Left lung (tissue), 10 donors: ENCODE measurements around the gene CDH12. TPM values are rescaled to one million over a fixed set of nuclear protein-coding genes. Genes with fewer than 3 reads are reported as not detected.
A peak's percentile ranks its signal among the peaks of the same experiment; 100 is the strongest.

ENCODE experiments used
- ATAC-seq: fragments of 200-7000 bp; cut with Tn5 transposase; one replicate; pipeline ENCODE4 v1.9.1; 2020; ENCODE audit warnings: moderate library complexity
- DNase-seq, 4 donors: peaks; one replicate each; pipeline ENCODE4 v3.0.0-alpha.2; 2013 to 2020
- H3K27ac ChIP-seq, 2 donors: fragments of 200-600 bp; sonication (generic) in 1 of 2; one replicate each; pipeline versions ENCODE4 v1.5.0 to v1.8.0; 2020 to 2021
- H3K27me3 ChIP-seq, 2 donors: fragments of 200-600 bp; sonication (generic) in 1 of 2; one replicate each; pipeline versions ENCODE4 v1.5.0 to v1.8.0; 2020 to 2021
- H3K36me3 ChIP-seq, 2 donors: fragments of 200-600 bp; sonication (generic) in 1 of 2; one replicate each; pipeline versions ENCODE4 v1.5.0 to v1.8.0; 2020 to 2021
- H3K4me1 ChIP-seq, 2 donors: fragments of 200-600 bp; one replicate each; pipeline ENCODE4 v1.8.0; 2021
- H3K4me3 ChIP-seq, 2 donors: fragments of 200-600 bp; sonication (generic) in 1 of 2; one replicate each; pipeline versions ENCODE4 v1.5.0 to v1.8.0; 2020 to 2021; ENCODE audit warnings: mild to moderate bottlenecking in 1 of 2
- H3K9me3 ChIP-seq, 2 donors: fragments of 200-600 bp; sonication (generic) in 1 of 2; one replicate each; pipeline versions ENCODE4 v1.5.0 to v1.8.0; 2020 to 2021
- CTCF ChIP-seq, 2 donors: fragments of 200-600 bp; sonication (generic) in 1 of 2; IDR thresholded peaks; one replicate each; pipeline versions ENCODE4 v1.5.0 to v1.8.0; 2021; ENCODE audit warnings: antibody characterized with exemption in 2 of 2
- intact Hi-C, 2 donors: fragments of 100-400 bp; cut with DNase I; formaldehyde crosslinking; loops; one replicate each; pipeline versions ENCODE4 v1.11.2 to v1.14.2; 2022
- polyA plus RNA-seq, 6 donors: library from polyadenylated mRNA; unstranded; fragments of 120-200 nt; gene quantifications; one replicate each; pipeline ENCODE4 v1.2.1, GENCODE V29; 2013; ENCODE audit not compliant: insufficient read length in 6 of 6
- total RNA-seq, 2 donors: library from RNA; stranded (reverse); fragmentation: NEBNext Ultra II Directional; extraction: Animal tissue kit (Norgen Biotek cat#: 25700); gene quantifications; one replicate each; pipeline ENCODE4 v1.2.1, GENCODE V29; 2021
- donor health status: DM: no; HTN: yes; CAD: no.
- donor health status: DM: no; HTN: no; CAD: no.

The CDH12 gene
- total and polyA plus RNA-seq, 8 donors = 2.6 to 6.5 (median 5.2) TPM; not detected in 2

GRCh38 chr5:22604711-22605110 is 248.4 kb downstream of the CDH12 start:
- DNase-seq (no peak), ATAC-seq (no peak)
- no peaks in the 10 kb centered on the region for H3K36me3 ChIP-seq
- no peaks in the 10 kb centered on the region for H3K27me3 ChIP-seq
- H3K4me3 ChIP-seq = no peak overlapping the region
- no peak overlapping the region for H3K27ac ChIP-seq
- no peak for TF ChIP-seq CTCF (IDR thresholded peaks at IDR 0.05)
- intact Hi-C loops = no loop called here
- H3K9me3 ChIP-seq = peaks cover 0 to 10% of the 10 kb centered on the region in 2 donors
- H3K4me1 ChIP-seq = no peaks in the 10 kb centered on the region

GRCh38 chr5:22598796-22599195 is 254.3 kb downstream of the CDH12 start:
- Histone ChIP-seq H3K4me1 (no peaks in the 10 kb centered on the region), H3K36me3 (no peaks in the 10 kb centered on the region), H3K27ac (no peak overlapping the region), H3K4me3 (no peak overlapping the region), H3K9me3 (no peaks in the 10 kb centered on the region), H3K27me3 (no peaks in the 10 kb centered on the region)
- TF ChIP-seq CTCF (IDR thresholded peaks at IDR 0.05) = no peak
- DNase-seq (no peak), ATAC-seq (no peak)
- intact Hi-C loops = no loop called here

GRCh38 chr5:22596404-22596970 is 256.7 kb downstream of the CDH12 start:
- no peak for TF ChIP-seq CTCF (IDR thresholded peaks at IDR 0.05)
- no peak for ATAC-seq
- intact Hi-C loops = no loop called here

GRCh38 chr5:22594491-22594890 is 258.7 kb downstream of the CDH12 start:
- DNase-seq = peak in 2 of 4 donors; percentile 50 to 58
- intact Hi-C loops = no loop called here
- Histone ChIP-seq H3K9me3 (no peaks in the 10 kb centered on the region), H3K4me3 (no peak overlapping the region), H3K27me3 (no peaks in the 10 kb centered on the region), H3K27ac (no peak overlapping the region), H3K4me1 (no peaks in the 10 kb centered on the region), H3K36me3 (no peaks in the 10 kb centered on the region)
- TF ChIP-seq CTCF (IDR thresholded peaks at IDR 0.05) = no peak
- no peak for ATAC-seq

More at GRCh38 chr5:22596404-22596970, 256.7 kb downstream of the CDH12 start:
- Histone ChIP-seq H3K27ac (no peak overlapping the region), H3K27me3 (no peaks in the 10 kb centered on the region), H3K9me3 (no peaks in the 10 kb centered on the region), H3K4me1 (no peaks in the 10 kb centered on the region), H3K36me3 (no peaks in the 10 kb centered on the region), H3K4me3 (no peak overlapping the region)
- DNase-seq = no peak

GRCh38 chr5:22593592-22593991 is 259.6 kb downstream of the CDH12 start:
- Histone ChIP-seq H3K27me3 (no peaks in the 10 kb centered on the region), H3K36me3 (no peaks in the 10 kb centered on the region), H3K4me3 (no peak overlapping the region), H3K9me3 (no peaks in the 10 kb centered on the region), H3K4me1 (no peaks in the 10 kb centered on the region), H3K27ac (no peak overlapping the region)
- intact Hi-C loops = no loop called here
- ATAC-seq (no peak), DNase-seq (no peak)
- no peak for TF ChIP-seq CTCF (IDR thresholded peaks at IDR 0.05)
